WTC11 (cell line): ENCODE data around the gene RIPOR3. TPM values are rescaled to one million over a fixed set of nuclear protein-coding genes. Genes with fewer than 3 reads are reported as not detected.

ENCODE experiments used
- ATAC-seq: fragments of 200-7000 bp; cut with Tn5 transposase; 2 replicates; pipeline ENCODE4 v1.10.0; 2021; ENCODE audit warnings: mild to moderate bottlenecking, moderate library complexity
- CTCF ChIA-PET: fragments of 300-600 bp; sonication (Branson Sonifier 250); formaldehyde crosslinking; loops from one replicate; lab custom pipeline; 2021; ENCODE audit warnings: antibody characterized with exemption; lab: Charles Lee
- POLR2A ChIA-PET: fragments of 350-600 bp; sonication (Branson Sonifier 250); formaldehyde crosslinking; loops from one replicate; lab custom pipeline; 2021; ENCODE audit warnings: antibody characterized with exemption; lab: Charles Lee
- DNase-seq: peaks from one replicate; pipeline ENCODE4 v3.0.0; 2021; ENCODE audit warnings: low spot score
- H3K27ac Mint-ChIP-seq: 2 replicates; pipeline ENCODE4 v1.8.0; 2021; ENCODE audit warnings: mixed read lengths
- H3K27me3 Mint-ChIP-seq: 2 replicates; pipeline ENCODE4 v1.8.0; 2021; ENCODE audit warnings: low read depth, mild to moderate bottlenecking, moderate library complexity, mixed read lengths
- H3K36me3 Mint-ChIP-seq: 2 replicates; pipeline ENCODE4 v1.8.0; 2021; ENCODE audit warnings: mixed read lengths
- H3K4me1 Mint-ChIP-seq: 2 replicates; pipeline ENCODE4 v1.8.0; 2022; ENCODE audit warnings: mixed read lengths
- H3K4me3 Mint-ChIP-seq: 2 replicates; pipeline ENCODE4 v1.8.0; 2021; ENCODE audit warnings: mild to moderate bottlenecking, moderate library complexity, mixed read lengths
- H3K9me3 Mint-ChIP-seq: 2 replicates; pipeline ENCODE4 v1.8.0; 2021; ENCODE audit warnings: mixed read lengths
- AFF4 ChIP-seq: sonication (generic); formaldehyde crosslinking; IDR thresholded peaks from 2 replicates; pipeline ENCODE4 v1.8.1; 2023; ENCODE audit warnings: mild to moderate bottlenecking, missing genetic modification reagents, borderline replicate concordance
- ATF6 ChIP-seq: sonication (generic); formaldehyde crosslinking; IDR thresholded peaks from 2 replicates; pipeline ENCODE4 v1.8.1; 2023; ENCODE audit warnings: mild to moderate bottlenecking, missing genetic modification reagents
- CREB1 ChIP-seq: sonication (generic); formaldehyde crosslinking; IDR thresholded peaks from 2 replicates; pipeline ENCODE4 v1.8.0; 2023; ENCODE audit warnings: mild to moderate bottlenecking, missing genetic modification reagents
- E2F5 ChIP-seq: sonication (generic); formaldehyde crosslinking; IDR thresholded peaks from 2 replicates; pipeline ENCODE4 v1.8.1; 2022; ENCODE audit warnings: mild to moderate bottlenecking, moderate library complexity, missing genetic modification reagents
- EMX1 ChIP-seq: fragments of 250-450 bp; sonication (Bioruptor Pico); IDR thresholded peaks from 2 replicates; pipeline ENCODE4 v1.8.0; 2021; ENCODE audit warnings: mild to moderate bottlenecking
- FOXP4 ChIP-seq: sonication (generic); formaldehyde crosslinking; IDR thresholded peaks from 2 replicates; pipeline ENCODE4 v1.8.0; 2022; ENCODE audit warnings: mild to moderate bottlenecking, missing genetic modification reagents
- HMGA2 ChIP-seq: fragments of 250-450 bp; sonication (Bioruptor Pico); IDR thresholded peaks from 2 replicates; pipeline ENCODE4 v1.4.0; 2021; ENCODE audit warnings: mild to moderate bottlenecking, moderate library complexity
- IRF2 ChIP-seq: sonication (generic); formaldehyde crosslinking; IDR thresholded peaks from 2 replicates; pipeline ENCODE4 v1.8.0; 2022; ENCODE audit warnings: low read depth, missing genetic modification reagents, borderline replicate concordance
- JUN ChIP-seq: sonication (generic); formaldehyde crosslinking; IDR thresholded peaks from 2 replicates; pipeline ENCODE4 v1.8.0; 2023; ENCODE audit warnings: mild to moderate bottlenecking, missing genetic modification reagents
- NFE2L1 ChIP-seq: sonication (generic); formaldehyde crosslinking; IDR thresholded peaks from 2 replicates; pipeline ENCODE4 v1.8.1; 2023; ENCODE audit warnings: missing genetic modification reagents
- OVOL2 ChIP-seq: fragments of 250-450 bp; sonication (Bioruptor Pico); IDR thresholded peaks from 2 replicates; pipeline ENCODE4 v1.9.0; 2021; ENCODE audit warnings: mild to moderate bottlenecking, borderline replicate concordance
- RELA ChIP-seq: sonication (generic); formaldehyde crosslinking; IDR thresholded peaks from 2 replicates; pipeline ENCODE4 v1.8.1; 2022; ENCODE audit warnings: missing genetic modification reagents, mild to moderate bottlenecking, borderline replicate concordance
- SMAD4 ChIP-seq: sonication (generic); formaldehyde crosslinking; IDR thresholded peaks from 2 replicates; pipeline ENCODE4 v1.8.0; 2022; ENCODE audit warnings: mild to moderate bottlenecking, missing genetic modification reagents
- TEAD4 ChIP-seq: sonication (generic); formaldehyde crosslinking; IDR thresholded peaks from 2 replicates; pipeline ENCODE4 v1.8.0; 2022; ENCODE audit warnings: mild to moderate bottlenecking, missing genetic modification reagents
- ZBTB43 ChIP-seq: sonication (generic); formaldehyde crosslinking; IDR thresholded peaks from 2 replicates; pipeline ENCODE4 v1.8.1; 2023; ENCODE audit warnings: mild to moderate bottlenecking, missing genetic modification reagents
- ZNF219 ChIP-seq: sonication (generic); formaldehyde crosslinking; IDR thresholded peaks from 2 replicates; pipeline ENCODE4 v1.8.0; 2023; ENCODE audit warnings: missing genetic modification reagents, mild to moderate bottlenecking, borderline replicate concordance
- ZNF263 ChIP-seq: sonication (generic); formaldehyde crosslinking; IDR thresholded peaks from 2 replicates; pipeline ENCODE4 v1.8.1; 2022; ENCODE audit warnings: low read depth, mild to moderate bottlenecking, moderate library complexity, missing genetic modification reagents
- ZNF671 ChIP-seq: fragments of 250-450 bp; sonication (Bioruptor Pico); IDR thresholded peaks from 2 replicates; pipeline ENCODE4 v1.8.0; 2021; ENCODE audit warnings: mild to moderate bottlenecking
- total RNA-seq: library from RNA; stranded (reverse); gene quantifications from 3 replicates; pipeline ENCODE4 v1.2.3, GENCODE V29; 2021
- TF ChIP-seq, protein P1 (sequence below): fragments of 250-450 bp; sonication (Bioruptor Pico); IDR thresholded peaks from 2 replicates; pipeline ENCODE4 v2.1.2; 2022; ENCODE audit warnings: mild to moderate bottlenecking, moderate library complexity
- TF ChIP-seq, protein P2 (sequence below): sonication (generic); formaldehyde crosslinking; IDR thresholded peaks from 2 replicates; pipeline ENCODE4 v1.8.1; 2023; ENCODE audit warnings: mild to moderate bottlenecking, missing genetic modification reagents, moderate library complexity
- TF ChIP-seq, protein P3 (sequence below): sonication (generic); formaldehyde crosslinking; IDR thresholded peaks from 2 replicates; pipeline ENCODE4 v1.8.0; 2022; ENCODE audit warnings: mild to moderate bottlenecking, missing genetic modification reagents

RIPOR3 gene
- total RNA-seq, 1 experiment from 2014 or later: 6.5 TPM

DNA sequence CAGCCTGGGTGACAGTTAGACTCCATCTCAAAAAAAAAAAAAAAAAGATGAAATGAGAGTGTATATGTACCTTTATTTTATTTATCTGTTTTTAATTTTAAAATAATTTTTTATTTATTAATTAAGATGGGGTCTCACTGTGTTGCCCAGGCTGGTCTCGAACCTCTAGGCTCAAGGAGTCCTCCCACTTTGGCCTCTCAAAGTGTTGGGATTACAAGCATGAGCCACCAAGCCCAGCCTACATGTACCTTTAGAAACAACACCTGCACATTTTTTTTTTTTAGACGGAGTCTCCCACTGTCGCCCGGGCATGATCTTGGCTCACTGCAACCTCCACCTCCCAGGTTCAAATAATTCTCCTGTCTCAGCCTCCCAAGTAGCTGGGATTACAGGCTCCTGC, 28.0 kb upstream of the RIPOR3 start (continued):
- no peak for TF ChIP-seq ZNF219
- TF ChIP-seq, protein P1, sequence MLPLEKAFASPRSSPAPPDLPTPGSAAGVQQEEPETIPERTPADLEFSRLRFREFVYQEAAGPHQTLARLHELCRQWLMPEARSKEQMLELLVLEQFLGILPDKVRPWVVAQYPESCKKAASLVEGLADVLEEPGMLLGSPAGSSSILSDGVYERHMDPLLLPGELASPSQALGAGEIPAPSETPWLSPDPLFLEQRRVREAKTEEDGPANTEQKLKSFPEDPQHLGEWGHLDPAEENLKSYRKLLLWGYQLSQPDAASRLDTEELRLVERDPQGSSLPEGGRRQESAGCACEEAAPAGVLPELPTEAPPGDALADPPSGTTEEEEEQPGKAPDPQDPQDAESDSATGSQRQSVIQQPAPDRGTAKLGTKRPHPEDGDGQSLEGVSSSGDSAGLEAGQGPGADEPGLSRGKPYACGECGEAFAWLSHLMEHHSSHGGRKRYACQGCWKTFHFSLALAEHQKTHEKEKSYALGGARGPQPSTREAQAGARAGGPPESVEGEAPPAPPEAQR (CRISPR knock-in tag): no peak
- TF ChIP-seq JUN (CRISPR knock-in tag): no peak
- no peak for TF ChIP-seq CREB1 (CRISPR knock-in tag)
- TF ChIP-seq, protein P2, sequence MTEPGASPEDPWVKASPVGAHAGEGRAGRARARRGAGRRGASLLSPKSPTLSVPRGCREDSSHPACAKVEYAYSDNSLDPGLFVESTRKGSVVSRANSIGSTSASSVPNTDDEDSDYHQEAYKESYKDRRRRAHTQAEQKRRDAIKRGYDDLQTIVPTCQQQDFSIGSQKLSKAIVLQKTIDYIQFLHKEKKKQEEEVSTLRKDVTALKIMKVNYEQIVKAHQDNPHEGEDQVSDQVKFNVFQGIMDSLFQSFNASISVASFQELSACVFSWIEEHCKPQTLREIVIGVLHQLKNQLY (CRISPR knock-in tag): no peak
- TF ChIP-seq, protein P3, sequence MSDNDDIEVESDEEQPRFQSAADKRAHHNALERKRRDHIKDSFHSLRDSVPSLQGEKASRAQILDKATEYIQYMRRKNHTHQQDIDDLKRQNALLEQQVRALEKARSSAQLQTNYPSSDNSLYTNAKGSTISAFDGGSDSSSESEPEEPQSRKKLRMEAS (CRISPR knock-in tag): no peak
- TF ChIP-seq IRF2 (CRISPR knock-in tag): no peak
- TF ChIP-seq EMX1 (CRISPR knock-in tag): no peak
- no peak for TF ChIP-seq ATF6 (CRISPR knock-in tag)
- no peak for TF ChIP-seq AFF4
- TF ChIP-seq ZNF671 (CRISPR knock-in tag): no peak
- TF ChIP-seq ZNF263 (CRISPR knock-in tag): no peak

DNA sequence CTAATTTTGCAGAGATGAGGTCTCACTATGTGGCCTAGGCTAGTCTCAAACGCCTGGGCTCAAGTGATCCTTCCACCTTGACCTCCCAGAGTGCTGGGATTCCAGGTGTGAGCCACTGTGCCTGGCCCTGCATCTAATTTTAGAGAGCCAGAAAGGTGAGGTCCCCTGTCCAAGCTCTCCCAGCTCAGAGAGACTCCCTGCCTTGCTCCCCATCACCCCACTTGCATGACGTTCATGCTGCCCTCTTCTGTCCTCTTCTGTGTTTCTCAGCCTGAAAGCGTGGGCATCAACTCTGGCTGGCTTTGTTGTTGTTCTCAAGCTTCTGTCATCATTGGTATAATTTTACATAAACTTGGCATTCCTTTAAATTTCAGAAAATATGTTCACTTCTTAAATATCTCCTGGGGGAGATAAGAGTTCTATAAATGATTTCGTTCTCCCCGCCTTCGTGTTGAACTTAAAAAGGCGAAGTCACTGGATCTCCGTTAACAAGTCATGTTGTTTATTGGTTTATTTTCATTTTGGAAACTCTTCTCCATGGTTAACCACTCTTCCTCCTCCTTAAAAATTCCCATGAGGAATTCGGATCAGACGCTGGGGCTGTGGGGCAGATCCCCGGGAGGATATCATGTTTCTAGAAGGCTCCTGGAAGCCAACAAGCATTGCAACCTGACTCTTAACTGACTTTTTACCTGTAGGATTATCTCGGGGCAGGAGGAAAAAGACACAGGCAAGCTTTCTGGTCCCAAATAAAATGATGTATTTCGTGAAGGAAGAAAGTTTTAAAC, 26.8 kb upstream of the RIPOR3 start:
- Mint-ChIP-seq H3K36me3 (no peaks in the 10 kb centered on the region), H3K27me3 (no peaks in the 10 kb centered on the region; the same call in 1 of the 2 replicates), H3K4me3 (no peak overlapping the region), H3K9me3 (no peaks in the 10 kb centered on the region), H3K27ac (peak overlapping the region; percentile 73), H3K4me1 (peaks cover 21% of the 10 kb centered on the region)
- CTCF ChIA-PET: interaction anchor here (0.6 to 3.4 kb wide), 33 partner anchors 9 to 153 kb away, joined by 3 to 39 read pairs (median 4); partner anchors contain the start of genes BCAS4, PARD6B and RIPOR3
- DNase-seq (no peak), ATAC-seq (peak; percentile 77)
- POLR2A ChIA-PET: interaction anchor here (1.0 kb wide), 1 partner anchor 12 kb away, joined by 3 read pairs; no protein-coding TSS in a partner anchor
- TF ChIP-seq OVOL2 (CRISPR knock-in tag) (no peak), ZBTB43 (no peak), JUN (CRISPR knock-in tag) (no peak), ATF6 (CRISPR knock-in tag) (no peak), E2F5 (no peak), HMGA2 (CRISPR knock-in tag) (no peak), TEAD4 (CRISPR knock-in tag) (no peak), RELA (CRISPR knock-in tag) (no peak), NFE2L1 (CRISPR knock-in tag) (no peak), SMAD4 (CRISPR knock-in tag) (no peak), FOXP4 (CRISPR knock-in tag) (no peak)
